Measurements from ENCODE around the gene SLC9A7.
"Not testable (repeated sequence)": the region's sequence is repeated elsewhere in the genome, so short reads cannot be mapped to it uniquely, and the experiment has no call there.

SLC9A7 gene

GRCh38 chrX:46750889-46751288, 8.0 kb downstream of the SLC9A7 start:
- DNase-seq, result no peak

GRCh38 chrX:46744009-46744408, 14.9 kb downstream of the SLC9A7 start:
- no peak for DNase-seq

DNA sequence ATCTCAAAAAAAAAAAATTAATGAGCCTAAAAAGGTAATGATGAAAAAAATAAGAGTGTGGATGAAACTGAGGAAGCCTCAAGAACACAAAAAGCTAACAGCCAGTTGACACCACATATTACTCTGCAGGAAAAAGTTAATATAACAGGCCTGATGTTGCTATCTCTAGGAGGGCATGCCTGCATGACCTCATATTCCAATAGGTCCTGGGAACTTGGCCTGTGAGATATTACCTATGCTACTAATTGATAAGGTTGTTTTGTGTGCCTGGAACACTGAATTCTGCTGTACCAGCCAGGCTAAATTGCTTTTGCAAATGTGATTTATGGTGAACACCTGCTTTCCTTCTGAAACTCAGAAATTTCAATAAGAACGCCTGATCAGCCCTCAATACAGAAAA, 15.9 kb downstream of the SLC9A7 start:
- DNase-seq, result no peak

DNA sequence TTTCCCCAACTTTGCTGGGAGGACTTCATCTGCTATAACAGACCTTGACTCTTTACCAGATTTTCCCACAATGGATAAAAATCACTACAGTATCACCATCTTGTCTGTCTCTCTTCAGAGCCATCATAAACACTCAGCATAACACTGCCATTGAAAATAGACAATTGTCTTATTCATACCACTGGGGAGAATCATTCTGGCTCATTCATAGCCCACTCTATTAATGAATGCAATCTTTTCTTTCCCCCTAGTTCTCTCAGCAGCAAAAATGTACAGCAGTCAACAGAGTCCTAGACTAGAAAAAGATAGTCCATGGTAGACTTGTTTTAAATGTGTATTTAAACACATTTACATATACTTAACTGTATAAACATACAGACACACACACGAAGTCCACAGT, 19.2 kb downstream of the SLC9A7 start:
- no peak for DNase-seq

GRCh38 chrX:46737462-46737861, 21.5 kb downstream of the SLC9A7 start:
- DNase-seq, result no peak

- DNase-seq, result no peak
These were observed 21.9 kb downstream of the SLC9A7 start for GRCh38 chrX:46737041-46737440.

- no peak for DNase-seq
These were observed 23.3 kb downstream of the SLC9A7 start for GRCh38 chrX:46735622-46736021.

GRCh38 chrX:46733226-46733625, 25.7 kb downstream of the SLC9A7 start:
- no peak for DNase-seq

DNA sequence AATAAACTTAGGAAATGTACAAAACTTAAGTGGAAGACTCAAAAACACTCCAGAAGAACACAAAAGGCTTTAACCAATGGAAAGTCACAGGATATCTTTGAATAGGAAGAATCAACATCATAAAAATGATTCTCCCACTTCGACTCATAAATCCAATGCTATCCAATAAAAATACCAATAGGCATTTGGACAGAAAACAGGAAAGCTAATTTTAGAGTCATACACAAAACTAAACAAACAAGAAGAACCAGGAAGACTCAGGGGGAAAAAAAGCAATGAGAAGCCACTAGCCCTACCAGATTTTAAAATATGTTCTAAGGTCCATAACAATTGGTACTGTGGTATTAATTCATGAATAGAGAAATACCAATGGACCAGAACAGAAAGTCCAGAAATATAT, 28.2 kb downstream of the SLC9A7 start:
- no peak for DNase-seq

DNA sequence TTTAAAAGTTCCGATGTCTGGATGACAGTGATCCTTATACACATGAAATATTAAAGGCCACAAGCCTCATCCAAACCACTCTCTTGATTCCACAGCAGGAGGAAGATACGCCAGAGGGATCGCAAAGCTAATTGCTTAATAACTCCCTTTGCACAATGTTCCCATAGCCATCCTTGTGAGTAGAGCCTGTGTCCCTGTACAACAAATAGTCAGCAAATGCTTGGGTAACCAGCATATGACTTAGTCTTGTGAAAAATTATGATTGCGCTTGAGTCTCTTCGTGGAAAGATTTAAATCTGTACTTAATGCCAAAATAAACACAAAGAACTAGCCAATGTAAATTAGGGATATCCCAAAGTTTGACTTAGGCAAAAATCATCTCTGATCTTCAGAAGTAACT, 31.5 kb downstream of the SLC9A7 start:
- DNase-seq, result no peak

- DNase-seq, result not testable (repeated sequence)
These were observed 35.4 kb downstream of the SLC9A7 start for GRCh38 chrX:46723569-46723927.

DNA sequence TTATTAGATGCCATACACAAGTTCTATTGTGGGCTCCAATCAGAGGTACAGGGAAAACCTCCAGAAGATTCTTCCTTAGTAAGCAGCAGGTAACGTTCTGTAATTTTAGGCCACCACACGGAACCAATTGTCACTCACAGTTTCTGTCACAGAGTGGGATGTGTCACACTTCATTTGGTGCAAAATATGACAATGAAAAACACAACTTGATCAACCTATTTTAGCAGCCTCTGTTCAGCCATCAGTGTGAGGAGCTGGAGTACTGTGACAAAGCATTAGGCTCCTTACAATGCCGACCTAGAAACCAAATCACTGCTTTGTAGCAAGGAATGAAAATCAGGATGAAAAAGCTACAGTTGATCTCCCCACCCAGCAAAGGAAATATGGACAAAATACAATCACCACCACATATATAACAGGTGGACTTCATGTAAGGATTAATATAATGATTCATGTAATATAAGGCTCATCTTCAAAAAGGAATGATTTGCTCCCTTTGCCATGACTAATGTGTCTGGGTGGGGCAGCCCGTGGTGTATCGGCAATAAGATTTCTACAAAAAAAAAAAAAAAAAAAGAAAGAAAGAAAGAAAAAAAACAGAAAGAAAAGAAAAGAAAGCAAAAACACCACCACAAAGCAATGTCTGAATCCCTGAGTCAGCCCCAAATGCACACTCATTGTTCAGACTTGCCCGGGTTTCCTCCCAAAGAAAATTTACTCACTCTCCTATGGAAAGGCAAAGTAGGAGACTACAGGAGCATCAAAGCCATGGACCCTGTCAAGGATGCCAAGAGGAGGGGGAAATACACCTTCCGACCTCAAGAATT, 36.0 kb downstream of the SLC9A7 start:
- no peak for DNase-seq

DNA sequence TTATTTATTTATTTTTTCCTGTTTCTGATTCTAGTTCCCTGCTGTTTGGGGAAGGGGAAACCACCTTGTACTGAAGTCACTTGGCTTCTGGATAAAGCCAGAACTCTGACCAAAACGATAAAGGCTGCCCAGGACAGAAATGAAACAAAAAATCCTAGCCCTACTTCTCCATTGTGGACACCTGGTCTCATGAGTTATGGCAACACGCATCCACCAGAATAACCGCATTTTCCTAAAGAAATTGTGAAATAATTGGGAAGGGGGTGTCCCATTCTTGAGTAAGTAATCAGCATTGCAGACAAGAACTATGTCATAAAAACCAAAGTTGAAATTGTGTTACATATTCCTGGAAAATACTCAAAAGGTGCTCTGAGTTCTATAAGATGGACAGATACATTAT, 42.1 kb downstream of the SLC9A7 start:
- no peak for DNase-seq

DNA sequence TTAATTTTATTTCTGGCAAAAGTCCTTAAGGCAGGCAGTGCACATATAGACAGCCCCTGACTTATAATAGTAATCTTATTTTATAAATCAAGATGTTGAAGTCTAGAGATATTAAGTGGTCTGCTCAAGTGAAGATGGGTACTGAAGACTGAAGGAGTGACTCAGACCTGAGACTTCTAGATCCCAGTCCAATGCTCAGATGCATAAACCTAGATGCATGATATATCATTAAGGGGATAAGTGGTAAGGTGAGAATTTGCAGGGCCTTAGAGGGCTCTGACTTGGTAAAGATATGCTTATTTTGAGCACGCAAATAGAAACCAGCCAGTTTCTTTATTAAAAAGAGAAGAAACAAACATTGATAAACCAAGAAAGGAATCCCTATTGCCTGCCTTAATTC, 42.9 kb downstream of the SLC9A7 start:
- no peak for DNase-seq

GRCh38 chrX:46715530-46715929, 43.4 kb downstream of the SLC9A7 start:
- DNase-seq, result no peak

DNA sequence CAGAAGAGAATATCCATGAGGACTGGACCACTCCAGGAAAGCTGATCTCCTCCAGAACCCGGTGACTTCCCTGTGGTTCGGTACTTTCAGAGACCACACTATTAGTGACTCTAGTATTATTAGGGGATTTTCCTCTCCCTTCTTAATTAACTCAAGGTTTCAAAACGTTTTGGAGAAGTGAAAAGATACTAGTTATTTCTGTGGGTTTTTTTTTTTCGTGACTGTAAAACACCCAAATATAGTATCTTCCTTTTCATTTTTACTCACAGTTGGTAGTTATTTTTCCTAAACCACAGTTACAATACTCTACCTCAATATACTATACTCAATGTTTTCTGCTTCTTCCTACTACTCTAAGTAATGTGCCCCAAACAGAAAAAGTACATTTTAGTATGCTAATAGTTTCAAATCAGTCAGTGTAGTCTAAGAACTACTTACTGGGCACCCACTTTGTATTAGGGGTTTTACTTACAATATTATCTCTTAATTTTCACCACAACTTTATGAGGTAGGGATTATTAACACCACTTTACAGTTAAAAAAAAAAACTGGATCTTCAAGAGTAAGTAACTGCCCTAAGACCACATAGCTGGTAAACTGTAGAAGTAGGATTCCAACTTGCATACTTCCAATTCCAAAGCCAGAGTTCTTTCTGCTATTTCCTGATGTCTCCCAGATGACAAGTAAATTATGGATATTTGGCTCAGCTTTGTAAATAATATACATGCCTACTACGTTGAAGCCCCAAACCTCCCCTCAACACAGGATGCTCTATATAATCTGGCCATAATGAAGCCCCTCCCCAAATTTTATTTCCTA, 45.0 kb downstream of the SLC9A7 start:
- DNase-seq, result no peak

DNA sequence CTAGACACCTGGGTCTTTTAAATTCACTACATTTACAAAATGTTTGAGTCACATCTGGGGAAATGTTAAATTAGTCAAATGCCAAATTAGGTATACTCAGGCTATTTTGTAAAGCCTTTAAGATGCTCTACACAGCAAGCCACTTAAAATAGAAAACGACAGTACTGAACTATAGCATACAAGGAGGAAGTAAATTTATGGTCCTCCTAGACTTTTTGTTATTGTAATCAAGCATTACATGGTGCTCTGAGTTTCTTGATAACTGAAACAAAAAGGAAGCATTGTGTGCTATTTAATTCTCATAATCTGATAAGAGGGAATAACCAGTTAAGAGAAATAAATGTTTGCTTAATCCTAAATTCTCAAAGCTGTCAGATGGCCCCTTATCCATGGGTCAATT, 46.2 kb downstream of the SLC9A7 start:
- DNase-seq, result no peak

DNA sequence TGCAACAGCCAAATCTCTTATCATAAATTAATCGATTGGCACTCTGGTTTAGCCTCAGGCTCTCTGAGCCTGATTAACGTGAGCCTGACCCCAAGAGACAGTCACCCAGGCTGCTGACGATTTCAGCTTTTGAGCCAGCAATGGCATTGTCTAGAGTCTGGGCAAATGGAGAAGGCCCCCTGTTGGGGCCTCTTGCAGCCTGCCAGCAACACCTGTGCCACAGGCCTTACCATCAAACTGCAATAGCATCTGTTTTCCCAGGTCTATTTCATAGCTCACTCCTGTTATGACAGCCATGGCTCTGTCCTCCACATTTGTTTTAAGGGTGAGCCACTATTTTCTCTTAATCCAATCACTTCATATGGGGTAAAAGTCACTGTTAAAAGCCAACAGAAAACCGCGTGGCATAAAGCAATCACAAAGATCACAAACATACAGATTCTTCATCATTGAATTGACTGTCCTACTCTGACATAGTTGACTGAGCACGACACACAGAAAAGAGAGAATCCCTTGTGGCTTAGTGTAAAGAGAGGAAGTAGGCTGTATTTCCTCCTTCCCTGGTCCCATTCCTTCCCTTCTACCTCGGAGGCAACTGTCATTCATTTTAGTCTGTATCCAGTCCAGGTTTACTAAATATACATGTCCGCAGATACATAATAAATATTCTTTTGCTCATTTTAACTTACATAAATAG, 47.8 kb downstream of the SLC9A7 start:
- DNase-seq, result no peak

DNA sequence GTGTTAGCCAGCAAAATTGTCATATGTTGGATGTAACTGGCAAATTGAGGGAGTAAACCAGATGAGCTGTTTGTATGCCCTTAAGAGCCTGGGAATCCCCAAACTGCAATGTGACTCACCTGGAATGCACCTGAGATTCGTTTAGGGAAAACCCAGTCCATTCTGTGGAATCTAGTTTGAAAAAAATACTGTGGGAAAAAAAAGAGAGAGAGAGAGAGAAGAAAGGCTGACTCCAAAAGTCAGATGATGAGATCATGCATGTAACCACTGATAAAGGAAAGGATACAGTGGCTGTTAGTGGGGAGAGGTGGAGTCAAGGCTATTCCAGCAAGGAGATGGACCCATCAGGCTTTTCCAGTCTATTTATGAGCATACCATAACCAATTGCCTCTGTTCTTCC, 48.5 kb downstream of the SLC9A7 start:
- DNase-seq, result no peak

DNA sequence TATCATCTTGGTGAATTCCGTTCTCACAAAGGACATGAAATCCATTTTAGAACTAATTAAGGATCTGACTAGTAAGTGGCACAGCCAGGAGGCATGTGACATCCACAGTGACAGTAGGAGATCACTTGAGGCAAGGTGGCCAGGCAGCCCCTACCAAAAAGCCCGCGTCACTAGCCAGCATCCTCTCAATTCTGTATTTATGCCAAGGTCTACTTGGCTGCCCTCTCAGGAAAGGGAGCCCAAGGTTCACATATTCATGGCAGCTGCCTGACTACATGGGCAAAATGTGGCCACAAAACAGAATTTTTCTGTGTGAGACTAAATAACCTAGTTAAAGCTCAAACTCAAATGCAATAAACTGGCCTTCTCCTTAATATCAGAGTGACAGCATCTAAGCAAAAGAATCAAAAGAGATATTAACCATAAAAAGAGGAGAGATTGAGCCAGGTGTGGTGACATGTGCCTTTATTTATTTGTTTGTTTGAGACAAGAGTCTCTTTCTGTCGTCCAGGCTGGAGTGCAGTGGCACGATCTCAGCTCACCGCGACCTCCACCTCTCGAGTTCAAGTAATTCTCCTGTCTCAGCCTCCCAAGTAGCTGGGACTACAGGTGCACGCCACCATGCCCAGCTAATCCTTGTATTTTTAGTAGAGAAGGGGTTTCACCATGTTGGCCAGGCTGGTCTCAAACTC, 51.5 kb downstream of the SLC9A7 start:
- DNase-seq, result no peak

DNA sequence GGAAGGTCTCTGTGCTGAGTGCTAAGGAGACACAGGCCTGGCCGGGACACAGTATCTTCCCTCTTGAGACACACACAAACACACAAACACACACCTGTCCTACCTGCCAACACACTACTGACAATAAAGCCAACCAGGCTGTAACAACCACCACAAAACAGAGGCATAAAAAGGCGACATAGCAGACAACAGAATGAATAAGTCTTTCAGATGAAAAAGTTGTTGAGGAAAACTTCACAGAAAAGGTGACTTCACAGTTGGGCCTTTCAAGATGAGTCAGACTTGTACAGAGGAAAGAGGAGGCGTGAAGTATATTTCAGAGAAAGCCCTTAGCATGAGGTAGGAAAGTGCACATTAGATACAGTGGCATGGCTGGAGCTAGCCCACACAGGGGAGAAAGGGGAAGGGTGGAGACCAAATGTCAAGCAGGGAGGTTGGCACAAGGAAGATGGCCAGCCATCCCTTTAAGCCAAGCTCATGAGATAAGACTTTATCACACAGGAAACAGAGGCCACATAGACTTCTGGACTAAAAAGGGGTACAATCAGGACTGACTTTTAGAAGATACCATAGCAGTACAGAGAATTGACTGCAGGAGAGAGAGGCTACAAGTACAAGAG, 54.0 kb downstream of the SLC9A7 start:
- no peak for DNase-seq

- DNase-seq, result no peak
These were observed 54.9 kb downstream of the SLC9A7 start for GRCh38 chrX:46703980-46704379.

- DNase-seq, result no peak
These were observed 60.2 kb downstream of the SLC9A7 start for GRCh38 chrX:46698691-46699090.

All from NCI-H446 (cell line).